GM20431 (cell line): ENCODE results near the gene RRBP1.

ENCODE experiments used
- in situ Hi-C: fragments of 300-500 bp; cut with MseI, MboI; formaldehyde crosslinking; loops from one replicate; pipeline ENCODE4 v1.15.0; 2020; ENCODE audit warnings: low sequenced_read_pairs; ENCODE audit not compliant: unreplicated experiment

The RRBP1 gene

GRCh38 chr20:17627101-17627955 is 54.7 kb downstream of the RRBP1 start:
- in situ Hi-C loops = no loop called here

- in situ Hi-C loops = no loop called here
Measured at GRCh38 chr20:17626217-17627007, 55.6 kb downstream of the RRBP1 start.

GRCh38 chr20:17625246-17626051 is 56.6 kb downstream of the RRBP1 start:
- in situ Hi-C loops = no loop called here

- in situ Hi-C loops = no loop called here
Measured at GRCh38 chr20:17624551-17625245, 57.3 kb downstream of the RRBP1 start.

GRCh38 chr20:17624070-17624469 is 58.0 kb downstream of the RRBP1 start:
- in situ Hi-C loops = no loop called here

GRCh38 chr20:17622851-17623508 is 59.1 kb downstream of the RRBP1 start:
- in situ Hi-C loops = no loop called here

GRCh38 chr20:17622086-17622850 is 59.8 kb downstream of the RRBP1 start:
- in situ Hi-C loops = no loop called here

GRCh38 chr20:17621229-17621968 is 60.6 kb downstream of the RRBP1 start:
- in situ Hi-C loops = no loop called here

GRCh38 chr20:17620371-17621228 is 61.4 kb downstream of the RRBP1 start:
- in situ Hi-C loops = no loop called here

- in situ Hi-C loops = no loop called here
Measured at GRCh38 chr20:17619351-17620093, 62.5 kb downstream of the RRBP1 start.

- in situ Hi-C loops = no loop called here
Measured at GRCh38 chr20:17618673-17619013, 63.4 kb downstream of the RRBP1 start.

GRCh38 chr20:17617868-17618672 is 64.0 kb downstream of the RRBP1 start:
- in situ Hi-C loops = no loop called here

- in situ Hi-C loops = no loop called here
Measured at GRCh38 chr20:17617212-17617867, 64.7 kb downstream of the RRBP1 start.

GRCh38 chr20:17616480-17617211 is 65.4 kb downstream of the RRBP1 start:
- in situ Hi-C loops = no loop called here
